B cell (primary cell): ENCODE results near the gene BMP2K.

ENCODE experiments used
- CTCF ChIP-seq: fragments of 200-600 bp; IDR thresholded peaks from one replicate; pipeline ENCODE4 v1.8.0; 2022; ENCODE audit warnings: antibody characterized with exemption, mild to moderate bottlenecking
- EZH2 ChIP-seq: IDR thresholded peaks from 2 replicates; pipeline ENCODE4 v1.6.1; 2012; ENCODE audit warnings: borderline replicate concordance, low read depth, mild to moderate bottlenecking, moderate library complexity, low read length; ENCODE audit not compliant: insufficient read depth, poor library complexity, severe bottlenecking

- TF ChIP-seq CTCF (no peak), EZH2 (no peak)
Observed at GRCh38 chr4:78757574-78757973, 18.6 kb upstream of the BMP2K start.
